ENCODE data around the gene FAM9A.

FAM9A gene

DNA sequence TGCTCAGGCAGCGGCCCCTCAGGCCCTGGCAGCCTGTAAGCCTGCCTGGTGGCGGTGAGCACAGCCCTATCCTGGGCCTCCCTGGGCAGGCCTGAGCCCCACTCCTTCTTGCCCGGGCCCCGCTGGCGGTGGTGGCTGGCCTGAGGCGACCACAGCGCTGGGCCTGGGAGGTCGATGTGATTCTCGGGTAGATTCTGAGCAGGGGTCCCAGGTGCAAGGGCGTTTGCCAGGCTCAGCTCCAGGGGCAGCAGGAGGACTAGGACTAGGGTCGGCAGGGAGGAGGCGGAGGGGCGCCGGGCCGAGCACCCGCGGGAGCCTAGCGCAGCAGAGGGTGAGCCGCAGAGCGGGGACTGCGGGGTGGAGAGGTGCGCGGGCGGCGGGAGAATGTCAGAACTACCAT lies 17.0 kb downstream of the FAM9A start:
- Histone ChIP-seq H3K36me3 (replicated peaks in 1 of 2; ENCODE audit: control insufficient read depth in 2 of 2, insufficient read depth in 2 of 2, low read length in 2 of 2) (no peaks in the 10 kb centered on the region), H3K27ac (replicated peaks; ENCODE audit: low read length) (no peak overlapping the region), H3K4me3 (ENCODE audit: low read length in 2 of 2) (no peak overlapping the region), H3K9me3 (replicated peaks in 1 of 2; ENCODE audit: control insufficient read depth in 2 of 2, insufficient read depth in 1 of 2, low read depth in 1 of 2, low read length in 2 of 2) (no peaks in the 10 kb centered on the region), H3K4me1 (ENCODE audit: control insufficient read depth in 2 of 2, insufficient read depth in 1 of 2, low read depth in 1 of 2, low read length in 2 of 2) (no peaks in the 10 kb centered on the region), H3K18ac (ENCODE audit: low read length) (no peak overlapping the region), H2BK15ac (ENCODE audit: low read length) (no peak overlapping the region), H2AK5ac (ENCODE audit: low read depth, low read length) (no peak overlapping the region), H3K79me1 (ENCODE audit: low read depth, low read length) (no peaks in the 10 kb centered on the region), H4K8ac (ENCODE audit: low read depth, low read length) (no peak overlapping the region), H3K4me2 (ENCODE audit: insufficient read depth, low read length, poor library complexity, severe bottlenecking) (no peak overlapping the region), H2BK5ac (ENCODE audit: low read length) (no peak overlapping the region), H3K23ac (ENCODE audit: low read depth, low read length, poor library complexity) (no peak overlapping the region), H3K9ac (ENCODE audit: low read depth, low read length, poor library complexity) (no peak overlapping the region), H3K4ac (ENCODE audit: low read length) (no peak overlapping the region), H2BK120ac (ENCODE audit: low read depth, low read length) (no peak overlapping the region), H4K91ac (ENCODE audit: low read depth, low read length, poor library complexity) (no peak overlapping the region), H2BK12ac (ENCODE audit: low read length) (no peak overlapping the region), H3K14ac (ENCODE audit: low read length) (no peak overlapping the region), H2AFZ (ENCODE audit: low read length) (no peak overlapping the region), H3K27me3 (ENCODE audit: control insufficient read depth in 3 of 3, insufficient read depth in 3 of 3, low read depth in 1 of 3, low read length in 3 of 3) (no peaks in the 10 kb centered on the region)
- no CpG with 5 or more reads among the region's 25 CpGs for WGBS, 2 donors (ENCODE audit: extremely low coverage in 2 of 2, insufficient read length in 2 of 2, insufficient replicate concordance in 1 of 2)
- no peak for DNase-seq (ENCODE audit: low spot score)

GRCh38 chrX:8783714-8784098 lies 17.5 kb downstream of the FAM9A start:
- Histone ChIP-seq H3K4me3 (ENCODE audit: low read length in 2 of 2) (no peak overlapping the region), H3K79me1 (ENCODE audit: low read depth, low read length) (no peaks in the 10 kb centered on the region), H4K8ac (ENCODE audit: low read depth, low read length) (no peak overlapping the region), H2AK5ac (ENCODE audit: low read depth, low read length) (no peak overlapping the region), H3K36me3 (replicated peaks in 1 of 2; ENCODE audit: control insufficient read depth in 2 of 2, insufficient read depth in 2 of 2, low read length in 2 of 2) (no peaks in the 10 kb centered on the region), H3K4me2 (ENCODE audit: insufficient read depth, low read length, poor library complexity, severe bottlenecking) (no peak overlapping the region), H2AFZ (ENCODE audit: low read length) (no peak overlapping the region), H2BK15ac (ENCODE audit: low read length) (no peak overlapping the region), H3K9ac (ENCODE audit: low read depth, low read length, poor library complexity) (no peak overlapping the region), H3K27ac (replicated peaks; ENCODE audit: low read length) (no peak overlapping the region), H3K27me3 (ENCODE audit: control insufficient read depth in 3 of 3, insufficient read depth in 3 of 3, low read depth in 1 of 3, low read length in 3 of 3) (no peaks in the 10 kb centered on the region), H2BK5ac (ENCODE audit: low read length) (no peak overlapping the region), H3K18ac (ENCODE audit: low read length) (no peak overlapping the region), H2BK12ac (ENCODE audit: low read length) (no peak overlapping the region), H3K4me1 (ENCODE audit: control insufficient read depth in 2 of 2, insufficient read depth in 1 of 2, low read depth in 1 of 2, low read length in 2 of 2) (no peaks in the 10 kb centered on the region), H4K91ac (ENCODE audit: low read depth, low read length, poor library complexity) (no peak overlapping the region), H3K23ac (ENCODE audit: low read depth, low read length, poor library complexity) (no peak overlapping the region), H3K9me3 (replicated peaks in 1 of 2; ENCODE audit: control insufficient read depth in 2 of 2, insufficient read depth in 1 of 2, low read depth in 1 of 2, low read length in 2 of 2) (no peaks in the 10 kb centered on the region), H2BK120ac (ENCODE audit: low read depth, low read length) (no peak overlapping the region), H3K14ac (ENCODE audit: low read length) (no peak overlapping the region), H3K4ac (ENCODE audit: low read length) (no peak overlapping the region)
- DNase-seq (ENCODE audit: low spot score), result no peak
- WGBS, 2 donors (ENCODE audit: extremely low coverage in 2 of 2, insufficient read length in 2 of 2, insufficient replicate concordance in 1 of 2), result no CpG with 5 or more reads among the region's 19 CpGs

GRCh38 chrX:8783097-8783713 lies 18.0 kb downstream of the FAM9A start:
- H3K36me3 ChIP-seq (replicated peaks in 1 of 2; ENCODE audit: control insufficient read depth in 2 of 2, insufficient read depth in 2 of 2, low read length in 2 of 2), result no peaks in the 10 kb centered on the region
- no peak overlapping the region for H3K4ac ChIP-seq (ENCODE audit: low read length)
- H3K4me1 ChIP-seq (ENCODE audit: control insufficient read depth in 2 of 2, insufficient read depth in 1 of 2, low read depth in 1 of 2, low read length in 2 of 2), result no peaks in the 10 kb centered on the region
- no peak overlapping the region for H2BK120ac ChIP-seq (ENCODE audit: low read depth, low read length)
- no peak overlapping the region for H3K23ac ChIP-seq (ENCODE audit: low read depth, low read length, poor library complexity)
- WGBS, 2 donors (ENCODE audit: extremely low coverage in 2 of 2, insufficient read length in 2 of 2, insufficient replicate concordance in 1 of 2), result no CpG with 5 or more reads among the region's 32 CpGs
- H4K8ac ChIP-seq (ENCODE audit: low read depth, low read length), result no peak overlapping the region
- no peak overlapping the region for H3K18ac ChIP-seq (ENCODE audit: low read length)
- no peak overlapping the region for H2AFZ ChIP-seq (ENCODE audit: low read length)
- H4K91ac ChIP-seq (ENCODE audit: low read depth, low read length, poor library complexity), result no peak overlapping the region
- H3K27ac ChIP-seq (replicated peaks; ENCODE audit: low read length), result no peak overlapping the region
- H2BK5ac ChIP-seq (ENCODE audit: low read length), result no peak overlapping the region
- no peak overlapping the region for H3K4me3 ChIP-seq (ENCODE audit: low read length in 2 of 2)
- no peak overlapping the region for H2AK5ac ChIP-seq (ENCODE audit: low read depth, low read length)
- no peaks in the 10 kb centered on the region for H3K27me3 ChIP-seq (ENCODE audit: control insufficient read depth in 3 of 3, insufficient read depth in 3 of 3, low read depth in 1 of 3, low read length in 3 of 3)
- H2BK15ac ChIP-seq (ENCODE audit: low read length), result no peak overlapping the region
- H3K9ac ChIP-seq (ENCODE audit: low read depth, low read length, poor library complexity), result no peak overlapping the region
- no peak overlapping the region for H2BK12ac ChIP-seq (ENCODE audit: low read length)
- H3K14ac ChIP-seq (ENCODE audit: low read length), result no peak overlapping the region
- no peaks in the 10 kb centered on the region for H3K9me3 ChIP-seq (replicated peaks in 1 of 2; ENCODE audit: control insufficient read depth in 2 of 2, insufficient read depth in 1 of 2, low read depth in 1 of 2, low read length in 2 of 2)
- H3K4me2 ChIP-seq (ENCODE audit: insufficient read depth, low read length, poor library complexity, severe bottlenecking), result no peak overlapping the region
- no peak for DNase-seq (ENCODE audit: low spot score)
- no peaks in the 10 kb centered on the region for H3K79me1 ChIP-seq (ENCODE audit: low read depth, low read length)

- Histone ChIP-seq H3K9me3 (replicated peaks in 1 of 2; ENCODE audit: control insufficient read depth in 2 of 2, insufficient read depth in 1 of 2, low read depth in 1 of 2, low read length in 2 of 2) (no peaks in the 10 kb centered on the region), H4K91ac (ENCODE audit: low read depth, low read length, poor library complexity) (no peak overlapping the region), H2BK5ac (ENCODE audit: low read length) (no peak overlapping the region), H2BK12ac (ENCODE audit: low read length) (no peak overlapping the region), H2AFZ (ENCODE audit: low read length) (no peak overlapping the region), H4K8ac (ENCODE audit: low read depth, low read length) (no peak overlapping the region), H2BK15ac (ENCODE audit: low read length) (no peak overlapping the region), H3K9ac (ENCODE audit: low read depth, low read length, poor library complexity) (no peak overlapping the region), H2AK5ac (ENCODE audit: low read depth, low read length) (no peak overlapping the region), H3K27me3 (ENCODE audit: control insufficient read depth in 3 of 3, insufficient read depth in 3 of 3, low read depth in 1 of 3, low read length in 3 of 3) (no peaks in the 10 kb centered on the region), H3K18ac (ENCODE audit: low read length) (no peak overlapping the region), H3K14ac (ENCODE audit: low read length) (no peak overlapping the region), H3K4me2 (ENCODE audit: insufficient read depth, low read length, poor library complexity, severe bottlenecking) (no peak overlapping the region), H3K4me3 (ENCODE audit: low read length in 2 of 2) (no peak overlapping the region), H3K27ac (replicated peaks; ENCODE audit: low read length) (no peak overlapping the region), H3K4me1 (ENCODE audit: control insufficient read depth in 2 of 2, insufficient read depth in 1 of 2, low read depth in 1 of 2, low read length in 2 of 2) (no peaks in the 10 kb centered on the region), H3K4ac (ENCODE audit: low read length) (no peak overlapping the region), H2BK120ac (ENCODE audit: low read depth, low read length) (no peak overlapping the region), H3K36me3 (replicated peaks in 1 of 2; ENCODE audit: control insufficient read depth in 2 of 2, insufficient read depth in 2 of 2, low read length in 2 of 2) (no peaks in the 10 kb centered on the region), H3K79me1 (ENCODE audit: low read depth, low read length) (no peaks in the 10 kb centered on the region), H3K23ac (ENCODE audit: low read depth, low read length, poor library complexity) (no peak overlapping the region)
- no CpG with 5 or more reads among the region's 9 CpGs for WGBS, 2 donors (ENCODE audit: extremely low coverage in 2 of 2, insufficient read length in 2 of 2, insufficient replicate concordance in 1 of 2)
- no peak for DNase-seq (ENCODE audit: low spot score)
Measured at GRCh38 chrX:8782595-8782994, 18.6 kb downstream of the FAM9A start.

Measured in neuronal stem cell (in vitro differentiated cells).